Measurements from ENCODE around the gene KCNG2. TPM values are rescaled to one million over a fixed set of nuclear protein-coding genes. Genes with fewer than 3 reads are reported as not detected.

KCNG2 gene
- total and polyA plus RNA-seq, 2 experiments from 2014 or later, result 0.13 to 0.52 TPM

- Histone ChIP-seq H4K20me1 (replicated peaks; ENCODE audit: insufficient read depth) (0 out of 2 replicates have a peak, but pooled peaks cover 3% of the 10 kb centered on the region), H2AFZ (no peak overlapping the region), H3K4me2 (no peak overlapping the region), H3K4me3 (no peak overlapping the region), H3K27me3 (ENCODE audit: insufficient read depth) (peaks cover 28% of the 10 kb centered on the region), H3K79me2 (replicated peaks; ENCODE audit: insufficient read depth) (no peaks in the 10 kb centered on the region), H3K27ac (ENCODE audit: low read depth) (no peak overlapping the region), H3K9me2 (ENCODE audit: insufficient read depth) (no peaks in the 10 kb centered on the region), H3F3A (replicated peaks; ENCODE audit: low read depth) (no peaks in the 10 kb centered on the region), H3K36me3 (ENCODE audit: insufficient read depth) (no peaks in the 10 kb centered on the region), H3K4me1 (ENCODE audit: insufficient read depth) (peaks cover 10% of the 10 kb centered on the region; the same call in 1 of the 2 replicates)
- H3K27ac Mint-ChIP-seq, result no peak overlapping the region
- peaks cover 8% of the 10 kb centered on the region for H3K4me1 Mint-ChIP-seq
- no peaks in the 10 kb centered on the region for H3K9me3 Mint-ChIP-seq
- H3K4me3 Mint-ChIP-seq, result no peak overlapping the region
- peaks cover 22% of the 10 kb centered on the region for H3K27me3 Mint-ChIP-seq (ENCODE audit: insufficient read depth, low read depth, poor library complexity)
- DNase-seq (ENCODE audit: low spot score) (no peak), ATAC-seq (no peak)
- no peaks in the 10 kb centered on the region; the same call in 2 of the 3 replicates for H3K36me3 Mint-ChIP-seq (ENCODE audit: low read depth)
- TF ChIP-seq ETS1 (IDR thresholded peaks at IDR 0.05), result no peak
- TF ChIP-seq EZH2phosphoT487 (IDR thresholded peaks at IDR 0.05; ENCODE audit: unreplicated experiment), result no peak
- no peak for TF ChIP-seq CREB1 (CRISPR knock-in tag; IDR thresholded peaks at IDR 0.05; ENCODE audit: low read depth)
- no peak for TF ChIP-seq ZNF331 (CRISPR knock-in tag; IDR thresholded peaks at IDR 0.05; ENCODE audit: low read depth)
- no peak for TF ChIP-seq REST (IDR thresholded peaks at IDR 0.05; ENCODE audit: unreplicated experiment)
- TF ChIP-seq ZNF462 (CRISPR knock-in tag; IDR thresholded peaks at IDR 0.05), result no peak
- TF ChIP-seq EZH2 (IDR thresholded peaks at IDR 0.05; ENCODE audit: low read depth, unreplicated experiment), result no peak
These were observed 4.6 kb downstream of the KCNG2 start for GRCh38 chr18:79802298-79802697.

Data from GM23338 (cell line).